ENCODE results near the gene LRMDA. TPM values are rescaled to one million over a fixed set of nuclear protein-coding genes. Genes with fewer than 3 reads are reported as not detected.

LRMDA gene
- total RNA-seq, 4 donors from 2014 or later: 1.5 to 15.7 (median 4.6) TPM

DNA sequence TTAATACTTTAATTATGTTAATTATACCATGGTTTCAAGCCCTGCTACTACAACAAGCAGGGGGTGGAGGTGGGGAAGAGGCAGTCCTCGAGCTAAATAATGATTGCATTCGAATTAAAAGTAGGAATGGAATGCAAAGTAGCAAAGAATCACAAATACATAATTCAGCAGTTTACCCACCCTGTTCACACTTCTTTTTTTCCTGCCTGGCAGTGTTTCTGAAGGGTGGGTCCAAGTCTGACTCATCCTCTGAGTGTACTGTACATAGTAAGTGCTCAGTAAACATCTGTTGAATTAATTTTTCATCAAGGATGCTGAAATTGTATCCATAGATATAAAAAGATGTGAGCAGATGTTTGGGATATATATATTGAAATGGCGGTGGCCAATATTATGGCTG is 778.8 kb downstream of the LRMDA start:
- no peaks in the 10 kb centered on the region for H3K27me3 ChIP-seq
- no peak overlapping the region for H3K27ac ChIP-seq
- H3K4me1 ChIP-seq: no peaks in the 10 kb centered on the region
- no peaks in the 10 kb centered on the region for H3K36me3 ChIP-seq
- no peaks in the 10 kb centered on the region for H3K9me3 ChIP-seq
- intact Hi-C loops (cut with DNase I; ENCODE audit: low total_unique reads): no loop called here
- H3K4me3 ChIP-seq: no peak overlapping the region
- TF ChIP-seq POLR2A (IDR thresholded peaks at IDR 0.05): no peak
- TF ChIP-seq, protein P1, sequence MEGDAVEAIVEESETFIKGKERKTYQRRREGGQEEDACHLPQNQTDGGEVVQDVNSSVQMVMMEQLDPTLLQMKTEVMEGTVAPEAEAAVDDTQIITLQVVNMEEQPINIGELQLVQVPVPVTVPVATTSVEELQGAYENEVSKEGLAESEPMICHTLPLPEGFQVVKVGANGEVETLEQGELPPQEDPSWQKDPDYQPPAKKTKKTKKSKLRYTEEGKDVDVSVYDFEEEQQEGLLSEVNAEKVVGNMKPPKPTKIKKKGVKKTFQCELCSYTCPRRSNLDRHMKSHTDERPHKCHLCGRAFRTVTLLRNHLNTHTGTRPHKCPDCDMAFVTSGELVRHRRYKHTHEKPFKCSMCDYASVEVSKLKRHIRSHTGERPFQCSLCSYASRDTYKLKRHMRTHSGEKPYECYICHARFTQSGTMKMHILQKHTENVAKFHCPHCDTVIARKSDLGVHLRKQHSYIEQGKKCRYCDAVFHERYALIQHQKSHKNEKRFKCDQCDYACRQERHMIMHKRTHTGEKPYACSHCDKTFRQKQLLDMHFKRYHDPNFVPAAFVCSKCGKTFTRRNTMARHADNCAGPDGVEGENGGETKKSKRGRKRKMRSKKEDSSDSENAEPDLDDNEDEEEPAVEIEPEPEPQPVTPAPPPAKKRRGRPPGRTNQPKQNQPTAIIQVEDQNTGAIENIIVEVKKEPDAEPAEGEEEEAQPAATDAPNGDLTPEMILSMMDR (IDR thresholded peaks at IDR 0.05): no peak
- no peak for DNase-seq

DNA sequence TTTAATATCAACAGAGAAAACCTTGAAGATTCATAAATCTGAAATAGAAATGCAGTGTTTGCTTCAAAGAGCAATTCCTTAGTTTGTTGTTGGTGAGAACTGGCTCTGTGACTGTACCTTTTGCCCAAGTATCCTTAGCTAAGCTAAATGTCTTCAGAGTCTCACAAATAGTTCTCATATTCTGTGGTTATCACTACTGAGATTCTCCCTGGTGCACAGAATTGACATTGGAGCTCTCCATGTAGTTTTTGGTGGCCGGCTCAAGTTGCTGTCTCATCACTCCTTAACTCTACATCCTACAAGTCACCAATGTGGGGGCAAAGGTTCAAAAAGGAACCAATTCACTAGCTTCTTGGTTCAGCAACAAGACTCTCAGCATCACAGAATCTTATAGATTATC is 780.3 kb downstream of the LRMDA start:
- Histone ChIP-seq H3K4me3 (no peak overlapping the region), H3K36me3 (no peaks in the 10 kb centered on the region), H3K4me1 (no peaks in the 10 kb centered on the region), H3K9me3 (no peaks in the 10 kb centered on the region), H3K27me3 (no peaks in the 10 kb centered on the region), H3K27ac (no peak overlapping the region)
- no peak for DNase-seq
- TF ChIP-seq, protein P1 (IDR thresholded peaks at IDR 0.05): no peak
- no peak for TF ChIP-seq POLR2A (IDR thresholded peaks at IDR 0.05)
- intact Hi-C loops (cut with DNase I; ENCODE audit: low total_unique reads): no loop called here

DNA sequence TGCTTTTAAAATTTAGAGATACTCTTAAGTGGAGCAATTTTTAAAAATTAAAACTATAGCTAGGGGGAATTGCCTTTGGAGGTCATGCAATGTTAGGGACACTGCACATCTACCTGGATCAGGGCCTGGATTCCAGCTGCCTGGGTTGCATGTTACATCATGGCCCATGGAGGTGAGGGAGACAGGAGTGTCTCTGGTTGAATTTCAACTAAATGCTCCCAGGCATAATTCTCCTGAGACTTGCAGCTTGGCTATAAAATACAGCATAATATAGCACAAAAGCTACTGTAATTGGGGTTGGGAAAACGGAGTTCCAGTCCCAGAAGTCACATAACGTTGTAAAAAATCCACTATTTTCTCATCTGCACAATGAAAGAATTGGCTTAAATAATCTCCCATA is 782.5 kb downstream of the LRMDA start:
- Histone ChIP-seq H3K4me3 (no peak overlapping the region), H3K4me1 (no peaks in the 10 kb centered on the region), H3K9me3 (no peaks in the 10 kb centered on the region), H3K27ac (no peak overlapping the region), H3K36me3 (no peaks in the 10 kb centered on the region), H3K27me3 (no peaks in the 10 kb centered on the region)
- no peak for DNase-seq
- intact Hi-C loops (cut with DNase I; ENCODE audit: low total_unique reads): no loop called here
- TF ChIP-seq POLR2A (IDR thresholded peaks at IDR 0.05): no peak
- TF ChIP-seq, protein P1 (IDR thresholded peaks at IDR 0.05): no peak

DNA sequence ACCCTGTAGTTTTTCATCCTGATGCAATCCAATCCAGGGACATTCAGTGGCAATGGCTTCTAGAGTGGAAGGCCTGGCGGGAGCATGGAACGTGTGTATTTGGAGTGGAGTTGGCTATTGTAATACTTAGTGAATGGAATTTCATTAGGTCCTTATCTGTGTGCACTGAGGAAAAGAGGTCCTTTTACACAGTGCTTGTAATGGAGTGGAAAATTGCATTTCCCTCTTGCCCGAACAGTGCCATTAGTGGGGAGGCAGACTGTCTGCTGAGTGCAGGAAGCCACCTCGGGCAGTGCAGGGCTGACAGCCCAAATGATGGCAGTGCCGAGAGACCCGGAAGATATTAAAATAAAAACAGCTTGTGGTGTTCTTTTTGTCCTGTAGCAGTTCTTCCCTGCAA is 786.6 kb downstream of the LRMDA start:
- intact Hi-C loops (cut with DNase I; ENCODE audit: low total_unique reads): no loop called here
- TF ChIP-seq, protein P1 (IDR thresholded peaks at IDR 0.05): no peak
- no peak for TF ChIP-seq POLR2A (IDR thresholded peaks at IDR 0.05)
- DNase-seq: no peak

DNA sequence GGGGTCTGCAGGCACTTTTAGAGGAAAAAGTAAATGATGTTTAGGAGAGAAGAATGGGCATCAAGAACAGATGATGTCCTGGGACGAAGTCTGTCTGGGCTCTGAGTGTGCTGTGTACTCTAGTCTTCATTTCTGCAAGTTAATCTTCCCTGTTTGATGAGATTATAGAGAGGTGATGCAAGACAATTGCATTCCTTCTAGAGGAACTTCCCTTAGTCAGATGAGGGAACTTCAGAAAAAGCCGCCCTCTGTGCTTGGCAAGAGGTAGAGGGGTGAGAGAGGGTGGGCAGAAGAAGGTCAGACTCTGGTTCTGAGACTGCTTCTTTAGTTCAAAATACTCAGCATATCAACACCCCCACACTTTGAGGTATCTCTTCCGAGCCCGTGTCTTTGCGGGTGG is 797.9 kb downstream of the LRMDA start:
- Histone ChIP-seq H3K4me3 (no peak overlapping the region), H3K9me3 (no peaks in the 10 kb centered on the region), H3K27me3 (no peaks in the 10 kb centered on the region), H3K4me1 (no peaks in the 10 kb centered on the region), H3K36me3 (no peaks in the 10 kb centered on the region), H3K27ac (no peak overlapping the region)
- TF ChIP-seq, protein P1 (IDR thresholded peaks at IDR 0.05): no peak
- TF ChIP-seq POLR2A (IDR thresholded peaks at IDR 0.05): no peak
- intact Hi-C loops (cut with DNase I; ENCODE audit: low total_unique reads): no loop called here
- no peak for DNase-seq

More for the DNA sequence above, 786.6 kb downstream of the LRMDA start:
- H3K36me3 ChIP-seq: no peaks in the 10 kb centered on the region
- H3K4me3 ChIP-seq: no peak overlapping the region
- no peaks in the 10 kb centered on the region for H3K27me3 ChIP-seq
- no peaks in the 10 kb centered on the region for H3K4me1 ChIP-seq
- no peaks in the 10 kb centered on the region for H3K9me3 ChIP-seq
- H3K27ac ChIP-seq: no peak overlapping the region
